Renal cortex interstitium (tissue), 11 donors: Measurements from ENCODE around the gene ATP1B1. TPM values are rescaled to one million over a fixed set of nuclear protein-coding genes. Genes with fewer than 3 reads are reported as not detected.
"Not testable (repeated sequence)": the region's sequence is repeated elsewhere in the genome, so short reads cannot be mapped to it uniquely, and the experiment has no call there.

Experiments
- DNase-seq, 11 donors: peaks; one replicate each; pipeline ENCODE4 v3.0.0-alpha.2; 2013; ENCODE audit warnings: low read depth in 9 of 11, low spot score in 4 of 11; ENCODE audit errors: extremely low read depth in 1 of 11
- polyA plus RNA-seq, 3 donors: library from polyadenylated mRNA; unstranded; fragments of 120-200 nt; gene quantifications; one replicate each; pipeline ENCODE4 v1.2.1, GENCODE V29; 2013; ENCODE audit not compliant: insufficient read length in 3 of 3

ATP1B1 gene
- polyA plus RNA-seq, 3 donors = 390 to 545 (median 444) TPM

GRCh38 chr1:169108863-169109560, 2.5 kb downstream of the ATP1B1 start:
- DNase-seq = no peak

DNA sequence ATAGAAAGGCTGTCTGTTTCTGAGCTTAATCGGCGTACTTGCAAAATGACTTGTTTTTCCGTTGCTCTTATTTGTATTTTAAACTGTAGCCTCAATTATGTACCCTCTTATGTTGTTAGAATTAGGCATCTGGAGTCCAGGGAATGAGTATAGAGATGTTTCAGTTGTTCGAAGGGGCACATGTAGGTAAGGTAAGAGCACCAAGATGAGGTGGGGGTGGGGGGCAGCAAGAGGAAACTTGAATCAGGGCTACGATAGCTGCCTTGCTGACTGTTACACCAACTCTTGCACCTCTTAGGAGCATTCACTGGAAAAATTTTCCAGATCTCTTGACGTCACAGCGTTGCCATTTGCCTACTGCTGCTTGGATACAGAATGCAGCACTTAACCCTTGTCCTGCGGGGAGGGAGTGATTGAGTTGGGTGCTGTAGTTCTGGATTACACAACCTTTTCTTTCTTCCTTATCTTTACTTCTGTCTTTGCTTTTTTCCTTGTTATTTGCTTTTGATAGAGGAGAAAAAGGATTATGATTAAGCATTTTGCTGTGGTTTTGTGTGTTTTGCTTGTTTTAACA, 3.2 kb downstream of the ATP1B1 start:
- DNase-seq = peak in 3 of 11 donors; percentile 55 to 78 (median 58)

DNA sequence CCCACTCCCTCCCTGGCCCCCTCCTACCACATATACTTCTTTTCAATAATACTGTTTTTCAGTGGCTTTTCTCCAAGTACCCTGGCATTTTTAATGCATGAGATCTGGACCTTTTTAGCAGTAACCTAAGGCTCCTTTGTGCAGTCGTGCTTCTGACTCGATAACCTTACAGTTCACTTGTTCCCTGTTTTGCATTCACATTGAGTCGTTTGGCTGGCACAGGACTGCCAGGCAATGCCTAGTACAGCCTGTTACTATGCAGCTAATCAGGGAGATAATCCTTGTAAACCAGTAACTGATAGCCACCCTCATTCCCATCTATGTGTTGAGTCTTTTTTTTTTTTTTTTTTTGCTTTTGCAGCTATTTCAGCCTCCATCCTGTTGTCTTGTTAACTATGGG, 3.7 kb downstream of the ATP1B1 start:
- DNase-seq = no peak

DNA sequence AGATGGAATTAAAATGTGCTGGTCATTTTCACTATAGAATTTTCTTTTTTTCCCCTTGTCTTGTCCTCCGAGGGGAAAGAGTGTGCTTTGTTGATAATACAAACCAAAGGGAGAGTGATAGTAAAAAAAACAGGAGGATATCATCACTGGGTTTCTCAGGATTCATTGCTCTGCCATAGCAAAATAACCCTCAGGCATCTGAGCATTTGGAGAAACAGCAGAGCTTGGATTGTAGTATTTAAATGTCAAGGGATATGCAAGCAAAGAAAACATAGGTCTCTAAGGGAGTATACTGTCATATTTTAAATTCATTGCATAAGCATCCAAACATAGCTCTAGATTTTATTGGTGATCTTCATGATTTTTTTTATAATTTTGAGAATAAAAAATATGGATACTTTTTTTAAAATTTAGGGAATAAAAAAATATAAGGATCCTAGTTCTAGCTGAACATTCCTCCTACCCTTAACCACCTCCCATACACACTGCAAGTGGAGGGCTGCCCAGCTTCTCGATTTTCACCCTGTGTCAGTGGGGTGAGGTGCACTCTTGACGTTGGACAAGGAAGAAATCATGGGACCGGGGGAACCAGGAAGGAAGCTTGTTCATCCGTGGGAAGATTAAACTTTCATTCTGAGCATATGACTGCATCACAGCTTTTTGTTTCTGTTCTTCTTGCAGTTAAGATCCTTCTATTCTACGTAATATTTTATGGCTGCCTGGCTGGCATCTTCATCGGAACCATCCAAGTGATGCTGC, 4.4 kb downstream of the ATP1B1 start:
- DNase-seq = no peak

DNA sequence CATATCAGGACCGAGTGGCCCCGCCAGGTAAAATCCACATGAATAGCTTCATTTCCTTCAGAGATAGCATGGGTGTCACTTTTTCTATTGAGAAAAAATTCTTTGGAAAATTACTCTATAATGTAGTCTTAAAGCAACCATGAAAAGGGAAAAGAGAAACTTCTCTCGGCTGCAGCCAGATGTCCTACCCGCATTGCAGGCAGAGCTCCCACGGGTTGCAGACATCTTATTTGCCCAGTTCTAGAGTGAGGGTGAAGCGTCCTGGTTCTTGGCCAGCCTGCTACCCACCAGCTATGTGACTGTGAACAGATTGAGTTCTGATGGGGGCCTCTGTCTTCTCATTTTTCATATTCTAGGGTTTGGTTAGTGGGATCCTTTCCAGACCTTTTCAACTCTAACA, 5.0 kb downstream of the ATP1B1 start:
- no peak for DNase-seq

DNA sequence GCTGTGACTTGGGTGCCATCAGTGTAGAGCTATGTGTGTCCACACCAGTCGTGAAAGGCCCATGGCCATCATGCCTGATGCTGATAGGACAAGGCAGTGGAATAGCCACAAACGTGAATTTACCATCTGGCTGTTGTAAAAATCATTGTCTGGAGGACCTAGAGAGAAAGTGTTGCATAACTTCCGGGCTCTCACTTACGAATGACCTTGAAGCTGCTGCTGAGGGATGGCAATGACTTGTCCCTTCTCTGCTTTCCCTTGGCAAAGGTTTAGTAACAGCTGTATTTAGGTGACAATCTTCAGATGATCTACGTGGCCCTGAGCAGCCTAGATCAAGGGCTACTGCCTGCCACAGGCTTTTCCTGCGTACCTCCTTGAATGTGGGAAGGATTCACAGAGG, 5.8 kb downstream of the ATP1B1 start:
- no peak for DNase-seq

- no peak for DNase-seq
These were observed 7.2 kb downstream of the ATP1B1 start for GRCh38 chr1:169113613-169114119.

- no peak for DNase-seq
These were observed 9.5 kb downstream of the ATP1B1 start for GRCh38 chr1:169115891-169116585.

- DNase-seq = no peak
These were observed 10.5 kb downstream of the ATP1B1 start for GRCh38 chr1:169117014-169117413.

- no peak for DNase-seq
These were observed 11.1 kb downstream of the ATP1B1 start for GRCh38 chr1:169117599-169117998.

DNA sequence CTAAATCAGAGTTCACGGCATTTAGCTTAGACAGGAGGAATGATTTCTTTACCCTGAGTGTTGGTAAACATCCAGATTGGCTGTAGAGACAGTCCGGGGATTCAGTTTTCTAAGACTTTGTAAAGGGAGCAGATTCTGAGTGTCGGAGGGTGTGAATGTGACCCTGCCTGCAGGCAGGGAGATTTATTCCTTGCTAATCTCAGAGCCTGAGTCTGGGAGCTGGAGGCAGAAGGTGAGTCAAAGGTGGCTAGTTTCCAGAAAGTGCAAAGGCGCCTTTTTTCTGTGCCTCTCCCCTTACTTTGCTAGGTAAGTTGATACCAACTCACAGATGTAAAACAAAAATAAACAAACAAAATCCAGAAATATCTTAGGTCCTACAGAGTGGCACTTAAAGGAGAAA, 11.7 kb downstream of the ATP1B1 start:
- no peak for DNase-seq

DNA sequence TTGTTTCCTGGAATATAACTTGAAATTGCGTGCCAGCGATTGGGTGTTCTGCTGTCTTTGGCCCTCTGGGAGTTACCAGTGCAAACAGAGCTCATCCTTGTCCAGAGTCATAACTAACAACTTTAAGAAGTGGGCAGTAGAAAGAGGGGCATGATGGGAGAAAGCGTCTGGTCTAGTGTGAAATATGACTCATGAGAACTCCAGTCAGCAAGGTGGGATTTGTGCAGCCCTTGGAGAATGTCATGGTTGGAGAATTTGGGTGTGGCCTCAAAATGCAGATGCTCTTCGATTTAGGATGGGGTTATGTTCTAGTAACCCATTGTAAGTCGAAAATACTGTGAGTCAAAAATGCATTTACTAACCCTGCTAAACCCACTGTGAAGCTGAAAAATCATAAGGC, 12.9 kb downstream of the ATP1B1 start:
- DNase-seq = no peak

DNA sequence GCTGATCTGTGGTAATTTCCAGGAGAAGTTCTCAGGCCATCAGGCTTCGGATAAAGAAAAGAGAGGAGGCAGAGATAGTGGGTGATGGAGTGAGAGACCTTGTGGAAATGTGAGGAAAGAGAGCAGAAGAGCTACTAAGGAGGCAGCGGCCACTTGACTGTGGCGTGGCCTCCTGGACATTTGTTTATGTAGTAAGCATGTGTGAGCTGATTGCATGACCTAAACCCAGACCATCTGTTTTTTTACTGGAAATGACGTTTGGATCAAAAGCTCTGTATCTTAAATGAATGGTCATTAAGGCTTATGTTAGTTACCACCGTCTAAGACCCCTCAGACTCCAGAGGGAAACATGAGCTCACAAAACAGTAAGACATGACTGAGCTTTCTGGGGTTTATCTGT, 13.6 kb downstream of the ATP1B1 start:
- DNase-seq = no peak

GRCh38 chr1:169121146-169121923, 14.8 kb downstream of the ATP1B1 start:
- no peak for DNase-seq

- no peak for DNase-seq
These were observed 16.5 kb downstream of the ATP1B1 start for GRCh38 chr1:169122976-169123375.

- no peak for DNase-seq
These were observed 18.0 kb downstream of the ATP1B1 start for GRCh38 chr1:169124459-169124858.

DNA sequence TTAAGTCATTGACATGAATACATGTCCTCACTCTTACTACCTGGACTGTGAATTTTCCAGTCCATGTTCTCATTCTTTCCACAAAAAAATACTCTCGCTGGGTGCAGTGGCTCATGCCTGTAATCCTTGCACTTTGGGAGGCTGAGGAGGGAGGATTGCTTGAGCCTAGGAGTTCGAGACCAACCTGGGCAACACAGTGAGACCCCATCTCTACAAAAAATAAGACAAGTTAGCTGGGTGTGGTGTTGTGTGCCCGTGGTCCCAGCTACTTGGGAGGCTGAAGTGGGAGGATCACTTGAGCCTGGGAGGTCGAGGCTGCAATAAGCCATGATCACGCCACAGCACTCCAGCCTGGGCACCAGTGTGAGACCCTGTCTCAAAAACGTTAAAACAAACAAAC, 19.1 kb downstream of the ATP1B1 start:
- DNase-seq = not testable (repeated sequence)

DNA sequence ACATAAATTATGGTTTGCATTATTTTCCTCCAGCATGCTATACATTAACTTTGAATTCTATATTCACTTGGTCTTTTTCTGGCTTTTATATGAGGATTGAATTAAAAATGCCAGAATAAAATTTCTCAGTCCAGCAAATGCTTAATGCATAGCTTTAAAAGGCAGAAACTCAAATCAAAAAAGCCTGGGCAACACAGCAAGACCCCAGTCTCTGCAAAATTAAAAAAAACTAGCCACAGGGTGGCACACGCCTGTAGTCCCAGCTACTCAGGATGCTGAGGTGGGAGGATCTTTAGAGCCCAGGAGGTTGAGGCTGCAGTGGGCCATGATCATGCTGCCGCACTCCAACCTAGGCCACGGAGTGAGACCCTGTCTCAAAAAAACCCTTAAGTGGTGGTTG, 19.8 kb downstream of the ATP1B1 start:
- no peak for DNase-seq

DNA sequence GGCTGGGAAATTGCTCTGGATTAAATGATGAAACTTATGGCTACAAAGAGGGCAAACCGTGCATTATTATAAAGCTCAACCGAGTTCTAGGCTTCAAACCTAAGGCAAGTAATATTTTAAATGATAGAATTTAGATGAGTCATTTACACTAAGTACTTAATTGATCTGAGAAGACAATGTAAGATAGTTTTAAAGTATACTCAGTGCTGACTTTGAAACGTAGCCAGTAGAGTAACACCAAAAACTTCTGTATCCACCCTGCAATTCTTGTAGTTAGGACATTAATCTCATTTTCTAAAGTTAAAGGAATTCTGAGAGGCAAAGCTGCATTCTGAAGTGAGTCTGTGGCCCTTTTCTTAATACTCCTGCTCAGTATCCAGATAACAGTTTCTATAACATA, 20.8 kb downstream of the ATP1B1 start:
- no peak for DNase-seq
